Cardiac muscle cell (in vitro differentiated cells and primary cell): Measurements from ENCODE around the gene HVCN1. TPM values are rescaled to one million over a fixed set of nuclear protein-coding genes. Genes with fewer than 3 reads are reported as not detected.

Experiments used
- DNase-seq, 2 donors: peaks; one replicate each; pipeline versions ENCODE4 v3.0.0 to v3.0.0-alpha.2; 2010 to 2017; ENCODE audit warnings: low read depth in 1 of 2, low spot score in 1 of 2
- H3K27ac ChIP-seq: fragments of 200-600 bp; sonication (generic); 2 replicates; pipeline ENCODE4 v1.5.1; 2016
- H3K27me3 ChIP-seq: fragments of 200-600 bp; sonication (generic); 2 replicates; pipeline ENCODE4 v1.6.0; 2016; ENCODE audit warnings: control low read depth
- H3K36me3 ChIP-seq: fragments of 200-600 bp; sonication (generic); 2 replicates; pipeline ENCODE4 v1.5.1; 2016; ENCODE audit warnings: control low read depth
- H3K4me1 ChIP-seq: fragments of 200-600 bp; sonication (generic); 2 replicates; pipeline ENCODE4 v1.8.1; 2017; ENCODE audit warnings: low read depth, mild to moderate bottlenecking, mixed run types
- H3K4me3 ChIP-seq: fragments of 200-600 bp; sonication (generic); 2 replicates; pipeline ENCODE4 v1.5.1; 2016; ENCODE audit warnings: mild to moderate bottlenecking
- H3K9me3 ChIP-seq: fragments of 200-600 bp; sonication (generic); 2 replicates; pipeline ENCODE4 v1.5.1; 2017; ENCODE audit warnings: low read depth, mild to moderate bottlenecking, control low read depth
- polyA plus RNA-seq: library from polyadenylated mRNA; unstranded; fragments of >200 nt; fragmentation: Nextera tagmentation; extraction: Ambion mirVana; gene quantifications from 2 replicates; pipeline ENCODE4 v1.2.1, GENCODE V29; 2016
- total RNA-seq: library from RNA; depleted of rRNA; stranded (reverse); fragments of >200 nt; gene quantifications from 2 replicates; pipeline ENCODE4 v1.2.3, GENCODE V29; 2016
- TF ChIP-seq, protein P1 (sequence below): IDR thresholded peaks from 2 replicates; pipeline ENCODE4 v1.5.1; 2012; ENCODE audit warnings: low read depth, mild to moderate bottlenecking, low read length

Gene HVCN1
- total and polyA plus RNA-seq, 2 experiments from 2014 or later: 3.8 to 8.7 TPM

DNA sequence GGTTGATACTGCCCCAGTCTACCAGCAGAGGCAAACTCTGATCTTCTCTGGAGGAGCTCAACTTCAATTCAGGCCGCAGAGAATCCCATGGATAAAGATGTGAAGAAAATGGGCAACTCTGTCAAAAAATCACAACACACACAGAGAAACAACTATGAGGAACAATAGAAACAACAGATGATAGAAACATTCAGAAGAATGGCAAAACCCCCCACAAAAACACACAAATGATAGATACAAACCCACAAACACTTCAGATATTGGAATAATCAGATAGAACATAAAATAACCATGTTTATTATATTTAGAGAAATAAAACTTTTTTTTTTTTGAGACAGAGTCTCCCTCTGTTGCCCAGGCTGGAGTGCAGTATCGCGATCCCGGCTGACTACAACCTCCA lies 20.0 kb upstream of the HVCN1 start:
- Histone ChIP-seq H3K9me3 (no peaks in the 10 kb centered on the region), H3K4me1 (no peaks in the 10 kb centered on the region), H3K27ac (no peak overlapping the region), H3K27me3 (no peaks in the 10 kb centered on the region), H3K4me3 (no peak overlapping the region), H3K36me3 (no peaks in the 10 kb centered on the region)
- no peak for DNase-seq
- TF ChIP-seq, protein P1, sequence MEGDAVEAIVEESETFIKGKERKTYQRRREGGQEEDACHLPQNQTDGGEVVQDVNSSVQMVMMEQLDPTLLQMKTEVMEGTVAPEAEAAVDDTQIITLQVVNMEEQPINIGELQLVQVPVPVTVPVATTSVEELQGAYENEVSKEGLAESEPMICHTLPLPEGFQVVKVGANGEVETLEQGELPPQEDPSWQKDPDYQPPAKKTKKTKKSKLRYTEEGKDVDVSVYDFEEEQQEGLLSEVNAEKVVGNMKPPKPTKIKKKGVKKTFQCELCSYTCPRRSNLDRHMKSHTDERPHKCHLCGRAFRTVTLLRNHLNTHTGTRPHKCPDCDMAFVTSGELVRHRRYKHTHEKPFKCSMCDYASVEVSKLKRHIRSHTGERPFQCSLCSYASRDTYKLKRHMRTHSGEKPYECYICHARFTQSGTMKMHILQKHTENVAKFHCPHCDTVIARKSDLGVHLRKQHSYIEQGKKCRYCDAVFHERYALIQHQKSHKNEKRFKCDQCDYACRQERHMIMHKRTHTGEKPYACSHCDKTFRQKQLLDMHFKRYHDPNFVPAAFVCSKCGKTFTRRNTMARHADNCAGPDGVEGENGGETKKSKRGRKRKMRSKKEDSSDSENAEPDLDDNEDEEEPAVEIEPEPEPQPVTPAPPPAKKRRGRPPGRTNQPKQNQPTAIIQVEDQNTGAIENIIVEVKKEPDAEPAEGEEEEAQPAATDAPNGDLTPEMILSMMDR: no peak

DNA sequence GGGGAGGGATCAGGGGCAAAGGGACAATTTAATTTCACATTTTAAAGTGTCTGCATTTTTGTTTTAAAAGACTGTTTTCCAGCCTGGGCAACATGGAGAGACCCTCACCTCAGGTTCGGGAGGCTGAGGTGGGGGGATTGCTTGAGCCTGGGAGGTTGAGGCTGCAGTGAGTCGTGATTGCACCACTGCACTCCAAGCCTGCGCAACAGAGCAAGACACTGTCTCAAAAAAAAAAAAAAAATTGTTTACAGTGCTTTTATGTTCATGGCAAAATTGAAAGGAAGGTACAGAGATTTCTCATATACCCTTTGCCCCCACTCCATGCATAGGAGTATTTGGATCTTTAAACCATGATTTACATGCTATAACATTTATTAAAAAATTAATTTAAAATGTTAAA lies 16.4 kb upstream of the HVCN1 start:
- Histone ChIP-seq H3K36me3 (no peaks in the 10 kb centered on the region), H3K9me3 (no peaks in the 10 kb centered on the region), H3K4me1 (no peaks in the 10 kb centered on the region), H3K27ac (no peak overlapping the region), H3K27me3 (no peaks in the 10 kb centered on the region), H3K4me3 (no peak overlapping the region)
- TF ChIP-seq, protein P1: no peak
- DNase-seq: no peak

DNA sequence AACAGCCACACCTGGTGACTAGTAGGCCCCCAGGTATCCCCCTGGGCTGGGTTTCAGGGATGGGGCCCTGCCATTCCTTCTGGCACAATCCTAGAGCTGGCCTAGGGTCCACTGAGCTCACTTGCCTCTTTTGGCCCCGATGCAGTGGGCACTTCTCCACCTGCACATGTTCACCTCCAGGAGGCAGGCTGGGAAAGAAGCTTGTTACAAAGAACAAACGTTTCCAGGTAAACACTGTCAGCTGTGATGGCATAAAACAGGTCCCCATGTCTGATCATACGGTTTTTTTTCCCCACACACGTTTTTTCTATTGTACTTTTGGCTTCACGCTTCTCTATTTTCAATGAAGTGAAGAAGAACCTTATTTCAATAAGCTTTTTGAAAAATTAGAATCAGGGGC lies 15.8 kb upstream of the HVCN1 start:
- Histone ChIP-seq H3K27ac (no peak overlapping the region), H3K9me3 (no peaks in the 10 kb centered on the region), H3K4me3 (no peak overlapping the region), H3K4me1 (no peaks in the 10 kb centered on the region), H3K27me3 (no peaks in the 10 kb centered on the region), H3K36me3 (no peaks in the 10 kb centered on the region)
- TF ChIP-seq, protein P1: peak; percentile 20
- DNase-seq: no peak

DNA sequence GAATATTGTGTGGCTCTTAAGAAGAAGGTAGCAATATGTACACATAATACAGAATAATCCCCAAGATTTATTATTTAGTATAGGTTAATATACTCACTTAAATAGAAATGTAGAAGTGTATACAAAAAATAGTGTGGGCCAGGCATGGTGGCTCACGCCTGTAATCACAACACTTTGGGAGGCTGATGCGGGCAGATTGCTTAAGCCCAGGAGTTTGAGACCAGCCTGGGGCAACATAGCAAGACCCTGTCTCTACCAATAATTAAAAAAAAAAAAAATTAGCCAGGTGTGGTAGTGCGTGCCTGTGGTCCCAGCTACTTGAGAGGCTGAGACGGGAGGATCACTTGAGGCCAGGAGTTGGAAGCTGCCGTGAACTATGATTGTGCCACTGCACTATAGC lies 15.3 kb upstream of the HVCN1 start:
- H3K27me3 ChIP-seq: no peaks in the 10 kb centered on the region
- H3K4me1 ChIP-seq: no peaks in the 10 kb centered on the region

DNA sequence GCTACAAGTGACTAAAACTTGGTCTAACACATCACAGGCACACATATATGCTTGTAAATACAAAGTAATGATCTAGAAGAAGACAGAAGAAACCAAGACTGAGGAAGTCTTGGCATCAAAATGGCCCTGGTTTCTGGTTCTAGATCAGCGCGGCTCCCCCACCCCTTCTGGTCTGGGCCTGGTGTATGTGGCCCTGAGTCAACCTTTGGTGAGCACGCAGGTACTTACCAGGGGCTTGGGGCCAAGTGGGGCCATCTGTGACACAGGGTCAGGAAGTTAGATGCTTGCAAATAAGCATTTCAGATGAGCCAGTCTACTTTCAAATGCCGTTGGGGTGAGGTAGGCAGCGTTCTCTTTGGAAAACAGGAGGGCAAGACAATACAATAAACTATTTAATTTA lies 13.2 kb upstream of the HVCN1 start:
- no peaks in the 10 kb centered on the region for H3K4me1 ChIP-seq
- no peaks in the 10 kb centered on the region for H3K27me3 ChIP-seq
- no peaks in the 10 kb centered on the region for H3K9me3 ChIP-seq
- H3K4me3 ChIP-seq: no peak overlapping the region
- no peaks in the 10 kb centered on the region for H3K36me3 ChIP-seq
- no peak overlapping the region for H3K27ac ChIP-seq
- no peak for DNase-seq
- TF ChIP-seq, protein P1: no peak

More for the DNA sequence above, 15.3 kb upstream of the HVCN1 start:
- TF ChIP-seq, protein P1: no peak
- no peak for DNase-seq
- no peaks in the 10 kb centered on the region for H3K36me3 ChIP-seq
- no peak overlapping the region for H3K27ac ChIP-seq
- H3K9me3 ChIP-seq: no peaks in the 10 kb centered on the region
- no peak overlapping the region for H3K4me3 ChIP-seq
